Activated CD4-positive, alpha-beta T cell treated with anti-CD3 and anti-CD28 coated beads, Interleukin-2, amount 10 ng/mL, durations not matched to agents 24 days and 14 days (primary cell): ENCODE data around the gene TFDP3. TPM values are rescaled to one million over a fixed set of nuclear protein-coding genes. Genes with fewer than 3 reads are reported as not detected.

ENCODE experiments used
- DNase-seq: peaks from one replicate; pipeline ENCODE4 v3.0.0; 2022
- H3K27ac Mint-ChIP-seq: one replicate; pipeline ENCODE4 v1.8.0; 2022; ENCODE audit warnings: mild to moderate bottlenecking, mixed read lengths
- H3K27me3 Mint-ChIP-seq: one replicate; pipeline ENCODE4 v1.8.0; 2022; ENCODE audit warnings: mixed read lengths
- H3K36me3 Mint-ChIP-seq: one replicate; pipeline ENCODE4 v1.8.0; 2022; ENCODE audit warnings: low read depth, mild to moderate bottlenecking, mixed read lengths
- H3K4me1 Mint-ChIP-seq: one replicate; pipeline ENCODE4 v1.8.0; 2021; ENCODE audit warnings: mixed read lengths
- H3K4me3 Mint-ChIP-seq: one replicate; pipeline ENCODE4 v1.8.0; 2022; ENCODE audit warnings: mild to moderate bottlenecking, moderate library complexity, mixed read lengths
- H3K9me3 Mint-ChIP-seq: one replicate; pipeline ENCODE4 v1.8.0; 2021; ENCODE audit warnings: mixed read lengths
- intact Hi-C: fragments of 100-400 bp; cut with micrococcal nuclease; formaldehyde crosslinking; loops from one replicate; pipeline ENCODE4 v1.15.1; 2023
- total RNA-seq: library from RNA; stranded (reverse); gene quantifications from 2 replicates; pipeline ENCODE4 v1.2.3, GENCODE V29; 2022

The TFDP3 gene
- total RNA-seq, 1 donor from 2014 or later, result not detected

- Mint-ChIP-seq H3K27me3 (no peaks in the 10 kb centered on the region), H3K9me3 (no peaks in the 10 kb centered on the region), H3K27ac (no peak overlapping the region), H3K36me3 (no peaks in the 10 kb centered on the region), H3K4me3 (no peak overlapping the region), H3K4me1 (no peaks in the 10 kb centered on the region)
- no peak for DNase-seq
- intact Hi-C loops, result no loop called here
These were observed 3.1 kb downstream of the TFDP3 start for GRCh38 chrX:133215017-133215416.

GRCh38 chrX:133214301-133214700, 3.9 kb downstream of the TFDP3 start:
- H3K4me3 Mint-ChIP-seq, result no peak overlapping the region
- no peak overlapping the region for H3K27ac Mint-ChIP-seq
- H3K4me1 Mint-ChIP-seq, result no peaks in the 10 kb centered on the region
- H3K9me3 Mint-ChIP-seq, result no peaks in the 10 kb centered on the region
- DNase-seq, result no peak
- intact Hi-C loops, result no loop called here
- no peaks in the 10 kb centered on the region for H3K36me3 Mint-ChIP-seq
- no peaks in the 10 kb centered on the region for H3K27me3 Mint-ChIP-seq

- Mint-ChIP-seq H3K36me3 (no peaks in the 10 kb centered on the region), H3K9me3 (no peaks in the 10 kb centered on the region), H3K4me3 (no peak overlapping the region), H3K27me3 (no peaks in the 10 kb centered on the region), H3K4me1 (no peaks in the 10 kb centered on the region), H3K27ac (no peak overlapping the region)
- DNase-seq, result no peak
- intact Hi-C loops, result no loop called here
These were observed 5.0 kb downstream of the TFDP3 start for GRCh38 chrX:133213117-133213516.

GRCh38 chrX:133207751-133208150, 10.4 kb downstream of the TFDP3 start:
- Mint-ChIP-seq H3K9me3 (no peaks in the 10 kb centered on the region), H3K27me3 (peaks cover 2% of the 10 kb centered on the region), H3K4me3 (no peak overlapping the region), H3K4me1 (no peaks in the 10 kb centered on the region), H3K27ac (no peak overlapping the region), H3K36me3 (no peaks in the 10 kb centered on the region)
- intact Hi-C loops, result no loop called here
- DNase-seq, result no peak

- no peaks in the 10 kb centered on the region for H3K9me3 Mint-ChIP-seq
- H3K27ac Mint-ChIP-seq, result no peak overlapping the region
- H3K27me3 Mint-ChIP-seq, result no peaks in the 10 kb centered on the region
- no peaks in the 10 kb centered on the region for H3K4me1 Mint-ChIP-seq
- no peak for DNase-seq
- H3K4me3 Mint-ChIP-seq, result no peak overlapping the region
- H3K36me3 Mint-ChIP-seq, result no peaks in the 10 kb centered on the region
- intact Hi-C loops, result no loop called here
These were observed 26.5 kb downstream of the TFDP3 start for GRCh38 chrX:133191739-133192039.

- intact Hi-C loops, result no loop called here
- no peaks in the 10 kb centered on the region for H3K9me3 Mint-ChIP-seq
- no peaks in the 10 kb centered on the region for H3K27me3 Mint-ChIP-seq
- no peak overlapping the region for H3K4me3 Mint-ChIP-seq
- H3K27ac Mint-ChIP-seq, result no peak overlapping the region
- no peaks in the 10 kb centered on the region for H3K36me3 Mint-ChIP-seq
- DNase-seq, result no peak
- H3K4me1 Mint-ChIP-seq, result no peaks in the 10 kb centered on the region
These were observed 27.0 kb downstream of the TFDP3 start for GRCh38 chrX:133190877-133191738.

GRCh38 chrX:133189195-133189594, 29.0 kb downstream of the TFDP3 start:
- Mint-ChIP-seq H3K9me3 (no peaks in the 10 kb centered on the region), H3K27me3 (no peaks in the 10 kb centered on the region), H3K4me3 (no peak overlapping the region), H3K4me1 (no peaks in the 10 kb centered on the region), H3K36me3 (no peaks in the 10 kb centered on the region), H3K27ac (no peak overlapping the region)
- intact Hi-C loops, result no loop called here
- no peak for DNase-seq

GRCh38 chrX:133188631-133189030, 29.5 kb downstream of the TFDP3 start:
- Mint-ChIP-seq H3K36me3 (no peaks in the 10 kb centered on the region), H3K4me1 (no peaks in the 10 kb centered on the region), H3K4me3 (no peak overlapping the region), H3K27ac (no peak overlapping the region), H3K9me3 (no peaks in the 10 kb centered on the region), H3K27me3 (no peaks in the 10 kb centered on the region)
- intact Hi-C loops, result no loop called here
- no peak for DNase-seq

- H3K27ac Mint-ChIP-seq, result no peak overlapping the region
These were observed 32.2 kb downstream of the TFDP3 start for GRCh38 chrX:133185938-133186337.

GRCh38 chrX:133185119-133185518, 33.0 kb downstream of the TFDP3 start:
- Mint-ChIP-seq H3K4me3 (no peak overlapping the region), H3K27ac (no peak overlapping the region), H3K36me3 (no peaks in the 10 kb centered on the region), H3K27me3 (no peaks in the 10 kb centered on the region), H3K9me3 (no peaks in the 10 kb centered on the region), H3K4me1 (no peaks in the 10 kb centered on the region)
- no peak for DNase-seq
- intact Hi-C loops, result no loop called here

More at GRCh38 chrX:133185938-133186337, 32.2 kb downstream of the TFDP3 start:
- DNase-seq, result no peak
- no peaks in the 10 kb centered on the region for H3K4me1 Mint-ChIP-seq
- intact Hi-C loops, result no loop called here
- H3K36me3 Mint-ChIP-seq, result no peaks in the 10 kb centered on the region
- H3K27me3 Mint-ChIP-seq, result no peaks in the 10 kb centered on the region
- no peaks in the 10 kb centered on the region for H3K9me3 Mint-ChIP-seq
- no peak overlapping the region for H3K4me3 Mint-ChIP-seq

GRCh38 chrX:133183806-133184205, 34.3 kb downstream of the TFDP3 start:
- Mint-ChIP-seq H3K36me3 (no peaks in the 10 kb centered on the region), H3K9me3 (no peaks in the 10 kb centered on the region), H3K27ac (no peak overlapping the region), H3K27me3 (no peaks in the 10 kb centered on the region), H3K4me1 (no peaks in the 10 kb centered on the region), H3K4me3 (no peak overlapping the region)
- no peak for DNase-seq
- intact Hi-C loops, result no loop called here

GRCh38 chrX:133179500-133179899, 38.7 kb downstream of the TFDP3 start:
- DNase-seq, result no peak
- no peaks in the 10 kb centered on the region for H3K36me3 Mint-ChIP-seq
- H3K4me3 Mint-ChIP-seq, result no peak overlapping the region
- no peaks in the 10 kb centered on the region for H3K9me3 Mint-ChIP-seq
- no peaks in the 10 kb centered on the region for H3K4me1 Mint-ChIP-seq
- no peaks in the 10 kb centered on the region for H3K27me3 Mint-ChIP-seq
- H3K27ac Mint-ChIP-seq, result no peak overlapping the region
- intact Hi-C loops, result no loop called here

- Mint-ChIP-seq H3K4me3 (no peak overlapping the region), H3K4me1 (no peaks in the 10 kb centered on the region), H3K27ac (no peak overlapping the region), H3K9me3 (no peaks in the 10 kb centered on the region), H3K36me3 (no peaks in the 10 kb centered on the region), H3K27me3 (no peaks in the 10 kb centered on the region)
- no peak for DNase-seq
- intact Hi-C loops, result no loop called here
These were observed 41.0 kb downstream of the TFDP3 start for GRCh38 chrX:133177202-133177601.

- no peaks in the 10 kb centered on the region for H3K36me3 Mint-ChIP-seq
- intact Hi-C loops, result no loop called here
- DNase-seq, result no peak
These were observed 42.5 kb downstream of the TFDP3 start for GRCh38 chrX:133175605-133176004.

GRCh38 chrX:133175162-133175561, 43.0 kb downstream of the TFDP3 start:
- Mint-ChIP-seq H3K4me1 (no peaks in the 10 kb centered on the region), H3K36me3 (no peaks in the 10 kb centered on the region), H3K27ac (no peak overlapping the region), H3K27me3 (peaks cover 3% of the 10 kb centered on the region), H3K9me3 (no peaks in the 10 kb centered on the region), H3K4me3 (no peak overlapping the region)
- intact Hi-C loops, result no loop called here
- no peak for DNase-seq

More at GRCh38 chrX:133175605-133176004, 42.5 kb downstream of the TFDP3 start:
- H3K4me3 Mint-ChIP-seq, result no peak overlapping the region
- H3K4me1 Mint-ChIP-seq, result no peaks in the 10 kb centered on the region
- no peak overlapping the region for H3K27ac Mint-ChIP-seq
- peaks cover under 1% of the 10 kb centered on the region for H3K27me3 Mint-ChIP-seq
- no peaks in the 10 kb centered on the region for H3K9me3 Mint-ChIP-seq
